ENCODE results near the gene SHC3. TPM values are rescaled to one million over a fixed set of nuclear protein-coding genes. Genes with fewer than 3 reads are reported as not detected.

The SHC3 gene
- total and polyA plus RNA-seq, 9 of the 15 experiments (the other 6 are each of a cell fraction or from before 2014, with no cell fraction given) = not detected

GRCh38 chr9:88960632-88961031 lies 218.0 kb downstream of the SHC3 start:
- H3K27me3 ChIP-seq (ENCODE audit: control insufficient read depth in 2 of 2, insufficient read depth in 2 of 2, low read length in 2 of 2) = no peaks in the 10 kb centered on the region; a peak in 1 of 5 replicates
- no peak overlapping the region for H3K27ac ChIP-seq (ENCODE audit: extremely low read depth, low read depth, low read length)
- H3K9me3 ChIP-seq (replicated peaks; ENCODE audit: control insufficient read depth, insufficient read depth, low read depth, low read length) = no peaks in the 10 kb centered on the region
- H3K9me1 ChIP-seq (ENCODE audit: control insufficient read depth, insufficient read depth, low read length) = no peaks in the 10 kb centered on the region
- TF ChIP-seq E2F1 (CRISPR knock-in tag; IDR thresholded peaks at IDR 0.05) (no peak), RBM25 (IDR thresholded peaks at IDR 0.05; ENCODE audit: low read depth, low read length, severe bottlenecking) (peak; percentile 60), HDAC1 (IDR thresholded peaks at IDR 0.05) (no peak), NFYB (IDR thresholded peaks at IDR 0.05; ENCODE audit: extremely low read depth, insufficient read length) (no peak), CXXC5 (CRISPR knock-in tag; IDR thresholded peaks at IDR 0.05) (no peak), NFRKB (IDR thresholded peaks at IDR 0.05; ENCODE audit: low read depth) (no peak), HDAC6 (IDR thresholded peaks at IDR 0.05; ENCODE audit: low read depth, low read length) (no peak), TEAD2 (tag; IDR thresholded peaks at IDR 0.05) (no peak), MTF1 (CRISPR knock-in tag; IDR thresholded peaks at IDR 0.05; ENCODE audit: borderline replicate concordance) (no peak)
- no peak for FAIRE-seq
- no peaks in the 10 kb centered on the region for H4K20me1 ChIP-seq (replicated peaks; ENCODE audit: control insufficient read depth, insufficient read depth, low read length)
- no peak overlapping the region for H3K4me3 ChIP-seq
- no peak for DNase-seq (ENCODE audit: extremely low read depth in 1 of 4, low spot score in 3 of 4)
- intact Hi-C loops (cut with micrococcal nuclease) (no loop called here), in situ Hi-C loops (cut with MboI) (no loop called here)
- POLR2A ChIA-PET = interaction anchor here (0.5 to 0.7 kb wide), 2 partner anchors 9 to 115 kb away, joined by 3 read pairs; no protein-coding TSS in a partner anchor
- H2AFZ ChIP-seq (ENCODE audit: low read depth, low read length) = no peak overlapping the region
- H3K4me2 ChIP-seq (ENCODE audit: insufficient read depth, low read length) = no peak overlapping the region
- no peak for ATAC-seq
- CTCF ChIA-PET (ENCODE audit: low intra/inter-chr PET ratio) = no interaction called here
- H3K4me1 ChIP-seq (replicated peaks in 1 of 2; ENCODE audit: control insufficient read depth in 2 of 2, insufficient read depth in 2 of 2, low read length in 2 of 2) = no peaks in the 10 kb centered on the region
- no TSS peak for BruUV-seq (replicated peaks)
- H3K36me3 ChIP-seq (ENCODE audit: control insufficient read depth, insufficient read depth, low read length) = no peaks in the 10 kb centered on the region
- WGBS (ENCODE audit: insufficient coverage, low coverage, missing lambda C conversion rate) = 7% methylated on average over 3 of the region's 3 CpGs
- no peak overlapping the region for H3K9ac ChIP-seq (ENCODE audit: insufficient read depth in 1 of 2, low read depth in 2 of 2, low read length in 2 of 2)
- H3K79me2 ChIP-seq (ENCODE audit: control insufficient read depth, insufficient read depth, low read length) = no peaks in the 10 kb centered on the region
